ENCODE measurements around the gene ATP1A1. TPM values are rescaled to one million over a fixed set of nuclear protein-coding genes. Genes with fewer than 3 reads are reported as not detected.
A peak's percentile ranks its signal among the peaks of the same experiment; 100 is the strongest.

ATP1A1 gene
- total RNA-seq, 1 experiment from 2014 or later = 484 TPM

GRCh38 chr1:116333171-116334014, 39.7 kb upstream of the ATP1A1 start:
- Mint-ChIP-seq H3K27me3 (ENCODE audit: unreplicated experiment) (no peaks in the 10 kb centered on the region), H3K9me3 (ENCODE audit: low read depth, unreplicated experiment) (no peaks in the 10 kb centered on the region), H3K4me1 (ENCODE audit: low read depth, unreplicated experiment) (peaks cover 15% of the 10 kb centered on the region), H3K4me3 (ENCODE audit: low read depth, unreplicated experiment) (no peak overlapping the region), H3K36me3 (ENCODE audit: insufficient read depth, unreplicated experiment) (no peaks in the 10 kb centered on the region), H3K27ac (ENCODE audit: unreplicated experiment) (peak overlapping the region; percentile 50)
- DNase-seq = no peak
- CTCF ChIA-PET = no interaction called here
- TF ChIP-seq CTCF (IDR thresholded peaks at IDR 0.05; ENCODE audit: unreplicated experiment) = no peak
- intact Hi-C loops (cut with micrococcal nuclease; ENCODE audit: unreplicated experiment) = no loop called here
- no TSS peak for BruUV-seq (replicated peaks)

GRCh38 chr1:116334015-116334547, 39.0 kb upstream of the ATP1A1 start:
- DNase-seq = no peak
- Mint-ChIP-seq H3K27ac (ENCODE audit: unreplicated experiment) (peak overlapping the region; percentile 50), H3K27me3 (ENCODE audit: unreplicated experiment) (no peaks in the 10 kb centered on the region), H3K36me3 (ENCODE audit: insufficient read depth, unreplicated experiment) (no peaks in the 10 kb centered on the region), H3K9me3 (ENCODE audit: low read depth, unreplicated experiment) (no peaks in the 10 kb centered on the region), H3K4me1 (ENCODE audit: low read depth, unreplicated experiment) (peaks cover 15% of the 10 kb centered on the region), H3K4me3 (ENCODE audit: low read depth, unreplicated experiment) (no peak overlapping the region)
- BruUV-seq (replicated peaks) = no TSS peak
- intact Hi-C loops (cut with micrococcal nuclease; ENCODE audit: unreplicated experiment) = no loop called here
- CTCF ChIA-PET = no interaction called here
- TF ChIP-seq CTCF (IDR thresholded peaks at IDR 0.05; ENCODE audit: unreplicated experiment) = no peak

GRCh38 chr1:116334868-116335635, 38.0 kb upstream of the ATP1A1 start:
- CTCF ChIA-PET = no interaction called here

More at GRCh38 chr1:116334868-116335635, 38.0 kb upstream of the ATP1A1 start:
- no peak for DNase-seq
- H3K9me3 Mint-ChIP-seq (ENCODE audit: low read depth, unreplicated experiment) = no peaks in the 10 kb centered on the region
- no peaks in the 10 kb centered on the region for H3K27me3 Mint-ChIP-seq (ENCODE audit: unreplicated experiment)
- H3K4me1 Mint-ChIP-seq (ENCODE audit: low read depth, unreplicated experiment) = peaks cover 15% of the 10 kb centered on the region
- intact Hi-C loops (cut with micrococcal nuclease; ENCODE audit: unreplicated experiment) = no loop called here
- no peak overlapping the region for H3K4me3 Mint-ChIP-seq (ENCODE audit: low read depth, unreplicated experiment)
- no TSS peak for BruUV-seq (replicated peaks)
- no peak overlapping the region for H3K27ac Mint-ChIP-seq (ENCODE audit: unreplicated experiment)
- TF ChIP-seq CTCF (IDR thresholded peaks at IDR 0.05; ENCODE audit: unreplicated experiment) = no peak
- H3K36me3 Mint-ChIP-seq (ENCODE audit: insufficient read depth, unreplicated experiment) = no peaks in the 10 kb centered on the region

All from Calu3 (cell line).